GM12878 (cell line): ENCODE measurements around the gene PIK3R4. TPM values are rescaled to one million over a fixed set of nuclear protein-coding genes. Genes with fewer than 3 reads are reported as not detected.

Source experiments
- ATAC-seq: fragments of 200-7000 bp; cut with Tn5 transposase; 3 replicates; pipeline ENCODE4 v1.9.1; 2020; ENCODE audit warnings: mild to moderate bottlenecking, moderate library complexity
- BruUV-seq: library from RNA; stranded (reverse); fragments of 400-500 nt; replicated peaks from 2 replicates; lab custom pipeline; 2021; lab: Mats Ljungman, UMichigan
- CTCF ChIA-PET: fragments of 300-600 bp; sonication (Branson Sonifier 250); formaldehyde crosslinking; extraction: SDS; loops from one replicate; lab custom pipeline; 2021; ENCODE audit warnings: inconsistent platforms; lab: Yijun Ruan, JAX
- POLR2A ChIA-PET: fragments of 350-600 bp; formaldehyde crosslinking; extraction: SDS; loops from one replicate; lab custom pipeline; 2021; ENCODE audit warnings: inconsistent platforms; lab: Charles Lee
- RAD21 ChIA-PET: fragments of 300-600 bp; sonication (Branson Sonifier 250); formaldehyde crosslinking; loops from one replicate; lab custom pipeline; 2023; ENCODE audit warnings: antibody characterized with exemption; ENCODE audit not compliant: unreplicated experiment; lab: Charles Lee
- SMC1A ChIA-PET: fragments of 300-600 bp; sonication (Branson Sonifier 250); formaldehyde crosslinking; loops from one replicate; lab custom pipeline; 2023; ENCODE audit not compliant: unreplicated experiment, uncharacterized antibody; lab: Charles Lee
- DNase-seq: peaks from one replicate; pipeline ENCODE4 v3.0.0-alpha.2; 2011; ENCODE audit warnings: low read depth, low spot score
- FAIRE-seq: peaks from 3 replicates; lab custom pipeline; 2011; peaks lifted over from hg19 to GRCh38; lab: Jason Lieb, UNC
- H2AFZ ChIP-seq: 2 replicates; pipeline ENCODE4 v1.6.0; 2011; ENCODE audit warnings: low read depth, low read length, control low read depth; ENCODE audit not compliant: control insufficient read depth
- H3K27ac ChIP-seq: 2 replicates; pipeline ENCODE4 v1.5.1; 2011; ENCODE audit warnings: control low read depth; ENCODE audit not compliant: control insufficient read depth, insufficient read depth
- H3K27me3 ChIP-seq, 2 experiments: replicated peaks in 1 of 2; 2 replicates each; pipeline versions ENCODE4 v1.6.0 to v1.6.1; 2011; ENCODE audit warnings: low read length in 1 of 2; ENCODE audit not compliant: control insufficient read depth in 2 of 2, insufficient read depth in 2 of 2
- H3K36me3 ChIP-seq, 2 experiments: 2 replicates each; pipeline ENCODE4 v1.5.1; 2011; ENCODE audit warnings: low read length in 1 of 2; ENCODE audit not compliant: control insufficient read depth in 2 of 2, insufficient read depth in 2 of 2
- H3K4me1 ChIP-seq: 2 replicates; pipeline ENCODE4 v1.6.1; 2011; ENCODE audit warnings: mild to moderate bottlenecking, low read length, moderate library complexity, mixed read lengths; ENCODE audit not compliant: control insufficient read depth, insufficient read depth
- H3K4me2 ChIP-seq: 2 replicates; pipeline ENCODE4 v1.6.0; 2011; ENCODE audit warnings: control low read depth; ENCODE audit not compliant: control insufficient read depth, insufficient read depth
- H3K4me3 ChIP-seq: fragments of 200-600 bp; sonication (generic); 2 replicates; pipeline ENCODE4 v1.5.1; 2016
- H3K79me2 ChIP-seq: 2 replicates; pipeline ENCODE4 v1.6.0; 2011; ENCODE audit warnings: low read length; ENCODE audit not compliant: control insufficient read depth, insufficient read depth
- H3K9ac ChIP-seq: 2 replicates; pipeline ENCODE4 v1.8.0; 2011; ENCODE audit warnings: low read length, control low read depth, mixed read lengths; ENCODE audit not compliant: control insufficient read depth, insufficient read depth
- H3K9me3 ChIP-seq: replicated peaks from 3 replicates; pipeline ENCODE4 v1.5.1; 2011; ENCODE audit warnings: mild to moderate bottlenecking, low read length; ENCODE audit not compliant: control insufficient read depth, insufficient read depth
- H4K20me1 ChIP-seq: 2 replicates; pipeline ENCODE4 v1.6.0; 2011; ENCODE audit not compliant: control insufficient read depth, insufficient read depth
- BHLHE40 ChIP-seq, 2 experiments: fragments of 450-650 bp in 1 of 2; IDR thresholded peaks; 2 replicates each; pipeline ENCODE4 v1.6.1; 2011 to 2017; ENCODE audit warnings: low read depth in 2 of 2, borderline replicate concordance in 1 of 2, improper control_type of control experiment in 1 of 2, low read length in 1 of 2, mild to moderate bottlenecking in 1 of 2
- BMI1 ChIP-seq: fragments of 450-650 bp; IDR thresholded peaks from 2 replicates; pipeline ENCODE4 v1.6.1; 2016; ENCODE audit warnings: mild to moderate bottlenecking, moderate library complexity, borderline replicate concordance
- CBFB ChIP-seq: IDR thresholded peaks from 2 replicates; pipeline ENCODE4 v1.6.1; 2016; ENCODE audit warnings: antibody characterized with exemption, low read depth
- GATAD2B ChIP-seq: fragments of 450-650 bp; conservative IDR thresholded peaks from 2 replicates; pipeline ENCODE4 v1.6.1; 2017; ENCODE audit warnings: low read depth, mild to moderate bottlenecking, moderate library complexity
- IRF4 ChIP-seq: IDR thresholded peaks from 2 replicates; pipeline ENCODE4 v1.6.1; 2011; ENCODE audit warnings: low read depth, low read length
- NBN ChIP-seq: fragments of 450-650 bp; IDR thresholded peaks from 2 replicates; pipeline ENCODE4 v1.6.1; 2016
- NFYB ChIP-seq: IDR thresholded peaks from 2 replicates; pipeline ENCODE4 v1.6.1; 2011; ENCODE audit warnings: low read depth, mild to moderate bottlenecking, low read length, improper control_type of control experiment, moderate library complexity; ENCODE audit not compliant: insufficient read depth
- NKRF ChIP-seq: fragments of 450-650 bp; conservative IDR thresholded peaks from 2 replicates; pipeline ENCODE4 v1.6.1; 2017; ENCODE audit warnings: mild to moderate bottlenecking, moderate library complexity
- PAX8 ChIP-seq: fragments of 450-650 bp; IDR thresholded peaks from 2 replicates; pipeline ENCODE4 v1.6.1; 2017; ENCODE audit warnings: mild to moderate bottlenecking, moderate library complexity
- POU2F2 ChIP-seq: IDR thresholded peaks from 3 replicates; pipeline ENCODE4 v1.6.1; 2011; ENCODE audit warnings: low read depth, mild to moderate bottlenecking, low read length, borderline replicate concordance
- PRDM15 ChIP-seq: fragments of 450-650 bp; formaldehyde crosslinking; IDR thresholded peaks from 2 replicates; pipeline ENCODE4 v1.4.0; 2020; ENCODE audit warnings: mild to moderate bottlenecking, moderate library complexity
- RAD51 ChIP-seq: fragments of 450-650 bp; IDR thresholded peaks from 2 replicates; pipeline ENCODE4 v1.6.1; 2016; ENCODE audit warnings: moderate library complexity, mild to moderate bottlenecking, inconsistent platforms
- RELB ChIP-seq: fragments of 450-650 bp; IDR thresholded peaks from 2 replicates; pipeline ENCODE4 v1.6.1; 2017; ENCODE audit warnings: low read depth, mild to moderate bottlenecking, moderate library complexity
- STAT1 ChIP-seq: fragments of 450-650 bp; conservative IDR thresholded peaks from 2 replicates; pipeline ENCODE4 v1.6.1; 2014; ENCODE audit warnings: antibody characterized with exemption, mild to moderate bottlenecking
- STAT3 ChIP-seq: IDR thresholded peaks from 2 replicates; pipeline ENCODE4 v1.6.1; 2011; ENCODE audit warnings: low read depth, low read length, improper control_type of control experiment
- TAF1 ChIP-seq: IDR thresholded peaks from 2 replicates; pipeline ENCODE4 v1.6.1; 2011; ENCODE audit warnings: mild to moderate bottlenecking, low read depth, low read length, borderline replicate concordance
- ZZZ3 ChIP-seq: IDR thresholded peaks from 2 replicates; pipeline ENCODE4 v1.6.1; 2011; ENCODE audit warnings: low read depth; ENCODE audit not compliant: control insufficient read depth, insufficient read length
- WGBS: methylation state at CpG from one replicate; pipeline ENCODE4 v1.1.6; 2016; ENCODE audit warnings: low lambda C conversion rate; ENCODE audit not compliant: insufficient replicate concordance, insufficient coverage; ENCODE audit errors: missing lambda C conversion rate; 5-methylcytosine and 5-hydroxymethylcytosine counted together
- in situ Hi-C: fragments of 300-500 bp; cut with MboI; formaldehyde crosslinking; loops from 9 replicates; pipeline ENCODE4 v1.14.3; 2018; ENCODE audit warnings: mixed read lengths
- intact Hi-C: fragments of 100-400 bp; cut with micrococcal nuclease; formaldehyde crosslinking; loops from one replicate; pipeline ENCODE4 v1.14.2; 2022; ENCODE audit not compliant: unreplicated experiment
- polyA plus RNA-seq, 11 experiments: library from polyadenylated mRNA; depleted of rRNA in 4 of 11; unstranded in 6 of 11; stranded (reverse) in 5 of 11; fragments of >200 nt; fragmentation: Nextera tagmentation in 4 of 11; fragmentation: Illumina TruSeq in 1 of 11; extraction: Ambion mirVana in 4 of 11; extraction: Trizol in 1 of 11; gene quantifications; 1 replicate in 1 of 11; 2 replicates in 10 of 11; pipeline versions ENCODE4 v1.2.1 to v1.2.3, GENCODE V29; 2011 to 2016; ENCODE audit warnings: inconsistent platforms in 2 of 11, missing spikeins in 2 of 11, low read depth in 1 of 11
- total RNA-seq, 4 experiments: library from RNA; depleted of rRNA in 3 of 4; stranded (reverse); fragments of >200 nt in 3 of 4; fragmentation: Illumina TruSeq in 1 of 4; extraction: Trizol in 1 of 4; gene quantifications; 2 replicates each; pipeline versions ENCODE4 v1.2.1 to v1.2.3, GENCODE V29; 2013 to 2021

The PIK3R4 gene
- total and polyA plus RNA-seq, 10 of the 15 experiments (the other 5 are each of a cell fraction or from before 2014, with no cell fraction given): 22.6 to 50.2 (median 31.1) TPM

- no peak for TF ChIP-seq PRDM15 (CRISPR knock-in tag)
- TF ChIP-seq POU2F2: no peak
- TF ChIP-seq IRF4: no peak
- peak; percentile 74 to 87 for TF ChIP-seq BHLHE40 (IDR thresholded peaks at IDR 0.05; ENCODE audit: borderline replicate concordance in 1 of 2, low read depth in 2 of 2, low read length in 1 of 2)
These were observed 32.9 kb upstream of the PIK3R4 start (continued) for GRCh38 chr3:130779486-130779885.

GRCh38 chr3:130779031-130779430 lies 32.4 kb upstream of the PIK3R4 start:
- Histone ChIP-seq H3K27me3 (no peaks in the 10 kb centered on the region; a peak in 1 of 4 replicates), H4K20me1 (no peaks in the 10 kb centered on the region), H3K4me2 (0 out of 2 replicates have a peak overlapping the region, but pooled peaks have one; percentile 4), H3K9ac (no peak overlapping the region), H3K79me2 (no peaks in the 10 kb centered on the region), H2AFZ (no peak overlapping the region), H3K9me3 (no peaks in the 10 kb centered on the region), H3K4me3 (no peak overlapping the region), H3K4me1 (peaks cover 21% of the 10 kb centered on the region), H3K36me3 (no peaks in the 10 kb centered on the region), H3K27ac (peak overlapping the region; percentile 32; the same call in 1 of the 2 replicates)
- no TSS peak for BruUV-seq
- ATAC-seq: peak; percentile 98
- DNase-seq: peak; percentile 59
- ChIA-PET CTCF (interaction anchor here (1.0 kb wide), 1 partner anchor 13 kb away, joined by 3 read pairs; no protein-coding TSS in a partner anchor), POLR2A (interaction anchor here (0.6 kb wide), 1 partner anchor 25 kb away, joined by 4 read pairs; no protein-coding TSS in a partner anchor), RAD21 (no interaction called here), SMC1A (no interaction called here)
- intact Hi-C loops: loop anchor here (2.0 kb wide), 1 partner anchor 72 kb away; no protein-coding TSS in a partner anchor
- in situ Hi-C loops: no loop called here
- FAIRE-seq: peak; percentile 91
- 0% methylated on average over 1 of the region's 1 CpG for WGBS
- peak; percentile 71; the same call in 1 of the 2 replicates for TF ChIP-seq CBFB
- TF ChIP-seq STAT3: no peak
- TF ChIP-seq STAT1: no peak
- TF ChIP-seq RAD51: no peak
- no peak for TF ChIP-seq PAX8
- no peak for TF ChIP-seq NFYB
- TF ChIP-seq NKRF: no peak
- no peak for TF ChIP-seq ZZZ3
- no peak for TF ChIP-seq RELB
- no peak for TF ChIP-seq GATAD2B
- TF ChIP-seq TAF1: no peak
- no peak for TF ChIP-seq BMI1
- 0 out of 2 replicates have a peak, but pooled peaks have one; percentile 17 for TF ChIP-seq NBN
